ENCODE results near the gene CRIP3. TPM values are rescaled to one million over a fixed set of nuclear protein-coding genes. Genes with fewer than 3 reads are reported as not detected.
"Not testable (repeated sequence)": the region's sequence is repeated elsewhere in the genome, so short reads cannot be mapped to it uniquely, and the experiment has no call there.

Gene CRIP3
- total and polyA plus RNA-seq, 10 donors = 6.4 to 36.5 (median 8.6) TPM

- no peak overlapping the region for H3K4me3 ChIP-seq
- no peak for DNase-seq
- H3K27me3 ChIP-seq (replicated peaks in 1 of 7) = peaks cover 0 to 36% (median 0%) of the 10 kb centered on the region in 7 donors
- peaks cover 0 to 14% (median 11%) of the 10 kb centered on the region in 6 donors for H3K4me1 ChIP-seq
- H3K9me3 ChIP-seq = no peaks in the 10 kb centered on the region
- 75 to 90% (median 83%) methylated on average over 8 of the region's 8 CpGs for WGBS, 5 donors
- H3K27ac ChIP-seq = no peak overlapping the region
- peak in 1 of 3 donors; percentile 12 for TF ChIP-seq POLR2AphosphoS5 (IDR thresholded peaks at IDR 0.05)
- TF ChIP-seq, protein P1, sequence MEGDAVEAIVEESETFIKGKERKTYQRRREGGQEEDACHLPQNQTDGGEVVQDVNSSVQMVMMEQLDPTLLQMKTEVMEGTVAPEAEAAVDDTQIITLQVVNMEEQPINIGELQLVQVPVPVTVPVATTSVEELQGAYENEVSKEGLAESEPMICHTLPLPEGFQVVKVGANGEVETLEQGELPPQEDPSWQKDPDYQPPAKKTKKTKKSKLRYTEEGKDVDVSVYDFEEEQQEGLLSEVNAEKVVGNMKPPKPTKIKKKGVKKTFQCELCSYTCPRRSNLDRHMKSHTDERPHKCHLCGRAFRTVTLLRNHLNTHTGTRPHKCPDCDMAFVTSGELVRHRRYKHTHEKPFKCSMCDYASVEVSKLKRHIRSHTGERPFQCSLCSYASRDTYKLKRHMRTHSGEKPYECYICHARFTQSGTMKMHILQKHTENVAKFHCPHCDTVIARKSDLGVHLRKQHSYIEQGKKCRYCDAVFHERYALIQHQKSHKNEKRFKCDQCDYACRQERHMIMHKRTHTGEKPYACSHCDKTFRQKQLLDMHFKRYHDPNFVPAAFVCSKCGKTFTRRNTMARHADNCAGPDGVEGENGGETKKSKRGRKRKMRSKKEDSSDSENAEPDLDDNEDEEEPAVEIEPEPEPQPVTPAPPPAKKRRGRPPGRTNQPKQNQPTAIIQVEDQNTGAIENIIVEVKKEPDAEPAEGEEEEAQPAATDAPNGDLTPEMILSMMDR (IDR thresholded peaks at IDR 0.05 in 8 of 11, conservative IDR thresholded peaks at IDR 0.05 in 3 of 11) = no peak
- no peaks in the 10 kb centered on the region for H3K36me3 ChIP-seq
- intact Hi-C loops (cut with DNase I; ENCODE audit: low total_unique reads) = no loop called here
These were observed 4.8 kb downstream of the CRIP3 start for GRCh38 chr6:43303751-43304331.

GRCh38 chr6:43303006-43303405 lies 5.6 kb downstream of the CRIP3 start:
- 87 to 93% (median 88%) methylated on average over 11 of the region's 11 CpGs for WGBS, 5 donors

DNA sequence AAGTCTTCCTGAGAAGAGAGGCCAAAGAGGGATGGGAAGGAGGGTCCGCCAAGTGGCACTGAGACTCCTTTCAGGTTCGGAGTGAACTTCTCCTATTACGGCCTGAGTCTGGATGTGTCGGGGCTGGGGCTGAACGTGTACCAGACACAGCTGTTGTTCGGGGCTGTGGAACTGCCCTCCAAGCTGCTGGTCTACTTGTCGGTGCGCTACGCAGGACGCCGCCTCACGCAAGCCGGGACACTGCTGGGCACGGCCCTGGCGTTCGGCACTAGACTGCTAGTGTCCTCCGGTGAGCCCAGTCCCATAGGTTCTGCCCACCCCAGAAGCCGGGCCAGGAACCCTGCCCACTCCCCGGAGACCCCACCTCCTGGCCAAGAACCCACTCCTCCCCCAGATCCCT lies 6.5 kb downstream of the CRIP3 start:
- Histone ChIP-seq H3K36me3 (no peaks in the 10 kb centered on the region), H3K27me3 (replicated peaks in 1 of 7) (peaks cover 0 to 36% (median 0%) of the 10 kb centered on the region in 7 donors), H3K4me1 (no peaks in the 10 kb centered on the region), H3K27ac (no peak overlapping the region), H3K9me3 (no peaks in the 10 kb centered on the region), H3K4me3 (no peak overlapping the region)
- intact Hi-C loops (cut with DNase I; ENCODE audit: low total_unique reads) = no loop called here
- WGBS, 5 donors = 74 to 89% (median 86%) methylated on average over 9 to 19 of the region's 19 CpGs
- TF ChIP-seq POLR2AphosphoS5 (IDR thresholded peaks at IDR 0.05) = peak in 1 of 3 donors; percentile 17
- TF ChIP-seq, protein P1 (IDR thresholded peaks at IDR 0.05 in 8 of 11, conservative IDR thresholded peaks at IDR 0.05 in 3 of 11) = no peak
- no peak for TF ChIP-seq POLR2A (IDR thresholded peaks at IDR 0.05)
- DNase-seq = no peak

More at GRCh38 chr6:43303006-43303405, 5.6 kb downstream of the CRIP3 start:
- H3K36me3 ChIP-seq; H3K4me3 ChIP-seq; H3K4me1 ChIP-seq; H3K27ac ChIP-seq; intact Hi-C loops (cut with DNase I; ENCODE audit: low total_unique reads); H3K9me3 ChIP-seq; DNase-seq: not testable (repeated sequence)
- peaks cover 0 to 36% (median 0%) of the 10 kb centered on the region in 7 donors for H3K27me3 ChIP-seq (replicated peaks in 1 of 7)

DNA sequence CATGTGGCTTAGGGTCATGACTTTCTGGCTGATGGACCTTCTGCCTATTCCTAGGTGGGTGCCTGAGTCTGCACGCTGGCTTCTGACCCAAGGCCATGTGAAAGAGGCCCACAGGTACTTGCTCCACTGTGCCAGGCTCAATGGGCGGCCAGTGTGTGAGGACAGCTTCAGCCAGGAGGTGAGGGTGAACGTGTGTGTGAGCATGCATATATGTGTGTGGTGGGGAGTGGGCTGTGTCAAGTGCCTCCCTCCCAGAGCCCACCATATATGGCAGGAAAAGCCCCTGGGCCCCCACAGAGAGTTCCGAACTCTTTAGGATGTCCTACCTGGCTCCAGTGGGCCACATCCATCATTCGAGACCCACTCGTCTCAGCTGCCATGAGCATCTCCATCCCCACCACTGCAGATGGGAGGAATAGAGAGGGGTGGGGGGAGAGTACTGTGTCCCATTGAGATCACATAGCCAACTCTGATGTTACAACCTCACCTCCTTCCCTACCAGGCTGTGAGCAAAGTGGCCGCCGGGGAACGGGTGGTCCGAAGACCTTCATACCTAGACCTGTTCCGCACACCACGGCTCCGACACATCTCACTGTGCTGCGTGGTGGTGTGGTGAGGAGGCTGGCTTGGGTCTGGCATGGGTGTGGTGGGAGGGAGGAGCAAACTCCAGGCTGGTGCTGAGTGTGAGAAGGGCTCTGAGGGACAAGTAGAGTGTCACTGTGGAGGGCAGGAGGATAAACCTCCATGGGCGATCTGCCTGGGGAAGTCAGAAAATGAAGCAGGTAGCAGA lies 7.3 kb downstream of the CRIP3 start:
- H3K4me3 ChIP-seq = no peak overlapping the region
- no peaks in the 10 kb centered on the region for H3K9me3 ChIP-seq
- WGBS, 5 donors = 85 to 94% (median 89%) methylated on average over 14 to 15 of the region's 15 CpGs
- TF ChIP-seq, protein P1 (IDR thresholded peaks at IDR 0.05 in 8 of 11, conservative IDR thresholded peaks at IDR 0.05 in 3 of 11) = no peak
- TF ChIP-seq POLR2AphosphoS5 (IDR thresholded peaks at IDR 0.05) (no peak), POLR2A (IDR thresholded peaks at IDR 0.05) (no peak)
- no peaks in the 10 kb centered on the region for H3K4me1 ChIP-seq
- peaks cover 0 to 36% (median 0%) of the 10 kb centered on the region in 7 donors for H3K27me3 ChIP-seq (replicated peaks in 1 of 7)
- DNase-seq = no peak
- intact Hi-C loops (cut with DNase I; ENCODE audit: low total_unique reads) = no loop called here
- H3K36me3 ChIP-seq = no peaks in the 10 kb centered on the region
- no peak overlapping the region for H3K27ac ChIP-seq
